Effector memory CD4-positive, alpha-beta T cell (primary cell): ENCODE data around the gene RNF212.
A peak's percentile ranks its signal among the peaks of the same experiment; 100 is the strongest.
"Not testable (repeated sequence)": the region's sequence is repeated elsewhere in the genome, so short reads cannot be mapped to it uniquely, and the experiment has no call there.

Experiments used
- DNase-seq, 3 donors: peaks; one replicate each; pipeline ENCODE4 v3.0.0-alpha.2; 2020
- H3K27ac ChIP-seq: 2 replicates; pipeline ENCODE4 v1.7.0; 2013; ENCODE audit warnings: mild to moderate bottlenecking, low read length, moderate library complexity; ENCODE audit not compliant: insufficient read depth, poor library complexity, severe bottlenecking
- H3K27me3 ChIP-seq: replicated peaks from 2 replicates; pipeline ENCODE4 v1.7.0; 2013; ENCODE audit warnings: mild to moderate bottlenecking, low read length; ENCODE audit not compliant: insufficient read depth, control insufficient read depth, poor library complexity, severe bottlenecking
- H3K36me3 ChIP-seq: 2 replicates; pipeline ENCODE4 v1.7.0; 2013; ENCODE audit warnings: mild to moderate bottlenecking, low read length, moderate library complexity; ENCODE audit not compliant: control insufficient read depth, insufficient read depth
- H3K4me1 ChIP-seq: 2 replicates; pipeline ENCODE4 v1.7.0; 2013; ENCODE audit warnings: low read length, mild to moderate bottlenecking; ENCODE audit not compliant: control insufficient read depth, insufficient read depth, poor library complexity, severe bottlenecking
- H3K4me3 ChIP-seq: 2 replicates; pipeline ENCODE4 v1.7.0; 2013; ENCODE audit warnings: low read length, low read depth, mild to moderate bottlenecking; ENCODE audit not compliant: insufficient read depth, poor library complexity, severe bottlenecking
- H3K9me3 ChIP-seq: 2 replicates; pipeline ENCODE4 v1.7.0; 2013; ENCODE audit warnings: mild to moderate bottlenecking, low read length, moderate library complexity; ENCODE audit not compliant: control insufficient read depth

RNF212 gene

GRCh38 chr4:1057403-1057745 is 56.0 kb downstream of the RNF212 start:
- Histone ChIP-seq H3K9me3 (no peaks in the 10 kb centered on the region), H3K4me3 (no peak overlapping the region), H3K36me3 (no peaks in the 10 kb centered on the region), H3K27me3 (no peaks in the 10 kb centered on the region), H3K27ac (no peak overlapping the region), H3K4me1 (peaks cover 12% of the 10 kb centered on the region)
- DNase-seq = no peak

GRCh38 chr4:1056671-1057402 is 56.5 kb downstream of the RNF212 start:
- no peak for DNase-seq
- Histone ChIP-seq H3K27ac (no peak overlapping the region), H3K27me3 (no peaks in the 10 kb centered on the region), H3K9me3 (no peaks in the 10 kb centered on the region), H3K4me1 (peaks cover 12% of the 10 kb centered on the region), H3K36me3 (no peaks in the 10 kb centered on the region), H3K4me3 (no peak overlapping the region)

GRCh38 chr4:1055721-1056590 is 57.4 kb downstream of the RNF212 start:
- Histone ChIP-seq H3K4me1 (peaks cover 12% of the 10 kb centered on the region), H3K9me3 (no peaks in the 10 kb centered on the region), H3K27ac (peak overlapping the region; percentile 35), H3K36me3 (no peaks in the 10 kb centered on the region), H3K27me3 (no peaks in the 10 kb centered on the region), H3K4me3 (peak overlapping the region; percentile 40)
- DNase-seq = peak; percentile 64 to 70 (median 69)

GRCh38 chr4:1055243-1055701 is 58.1 kb downstream of the RNF212 start:
- DNase-seq, H3K36me3 ChIP-seq, H3K9me3 ChIP-seq, H3K27me3 ChIP-seq: not testable (repeated sequence)
- peaks cover 12% of the 10 kb centered on the region for H3K4me1 ChIP-seq
- peak overlapping the region; percentile 35 for H3K27ac ChIP-seq
- peak overlapping the region; percentile 40 for H3K4me3 ChIP-seq

GRCh38 chr4:1054696-1055242 is 58.6 kb downstream of the RNF212 start:
- H3K27me3 ChIP-seq, H3K36me3 ChIP-seq, H3K27ac ChIP-seq, DNase-seq, H3K4me3 ChIP-seq, H3K9me3 ChIP-seq: not testable (repeated sequence)
- peaks cover 12% of the 10 kb centered on the region for H3K4me1 ChIP-seq

GRCh38 chr4:1053891-1054290 is 59.5 kb downstream of the RNF212 start:
- H3K9me3 ChIP-seq, H3K36me3 ChIP-seq, H3K4me3 ChIP-seq, H3K27ac ChIP-seq, H3K27me3 ChIP-seq, DNase-seq: not testable (repeated sequence)
- H3K4me1 ChIP-seq = peaks cover 12% of the 10 kb centered on the region

GRCh38 chr4:1053080-1053661 is 60.2 kb downstream of the RNF212 start:
- DNase-seq = no peak
- no peak overlapping the region for H3K27ac ChIP-seq
- no peaks in the 10 kb centered on the region for H3K9me3 ChIP-seq
- H3K36me3 ChIP-seq = no peaks in the 10 kb centered on the region
- no peak overlapping the region for H3K4me3 ChIP-seq
- H3K4me1 ChIP-seq = peaks cover 12% of the 10 kb centered on the region
- H3K27me3 ChIP-seq = no peaks in the 10 kb centered on the region

GRCh38 chr4:1052231-1052671 is 61.1 kb downstream of the RNF212 start:
- Histone ChIP-seq H3K27ac (no peak overlapping the region), H3K9me3 (no peaks in the 10 kb centered on the region), H3K27me3 (no peaks in the 10 kb centered on the region), H3K4me3 (no peak overlapping the region), H3K4me1 (peaks cover 12% of the 10 kb centered on the region), H3K36me3 (no peaks in the 10 kb centered on the region)
- DNase-seq = no peak

GRCh38 chr4:1051472-1051871 is 61.9 kb downstream of the RNF212 start:
- H3K36me3 ChIP-seq = no peaks in the 10 kb centered on the region
- no peak for DNase-seq
- no peaks in the 10 kb centered on the region for H3K9me3 ChIP-seq
- H3K27me3 ChIP-seq = no peaks in the 10 kb centered on the region
- peaks cover 12% of the 10 kb centered on the region for H3K4me1 ChIP-seq
- H3K27ac ChIP-seq = no peak overlapping the region
- H3K4me3 ChIP-seq = no peak overlapping the region
